Measurements from ENCODE around the gene STIM1.

Gene STIM1

DNA sequence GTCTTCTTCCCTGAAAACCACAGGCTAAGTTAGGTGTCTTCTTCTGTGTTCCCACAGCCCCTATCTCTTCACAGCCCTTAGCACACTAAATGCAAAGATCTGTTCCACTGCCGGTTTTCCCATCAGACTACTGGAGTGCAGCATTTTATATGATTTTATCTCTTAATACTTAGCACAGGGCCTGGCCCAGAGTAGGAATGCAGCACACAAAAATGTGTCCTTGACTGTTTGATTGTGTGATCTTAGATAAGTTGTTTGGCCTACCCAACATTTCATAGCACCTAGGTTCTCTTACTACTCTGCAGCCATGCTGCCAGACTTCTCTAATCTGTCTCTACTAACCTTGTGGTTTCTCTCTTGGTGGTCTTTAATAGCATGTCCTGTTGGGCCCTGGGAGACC is 185.0 kb downstream of the STIM1 start:
- Histone ChIP-seq H3K27me3 (ENCODE audit: insufficient read depth, poor library complexity, severe bottlenecking) (no peaks in the 10 kb centered on the region), H3K27ac (replicated peaks) (no peak overlapping the region), H3K4me3 (replicated peaks; ENCODE audit: insufficient read depth, low read length) (no peak overlapping the region)
- TF ChIP-seq GABPA (IDR thresholded peaks at IDR 0.05; ENCODE audit: low read depth) (no peak), POLR2AphosphoS5 (IDR thresholded peaks at IDR 0.05; ENCODE audit: low read depth) (no peak), SPI1 (IDR thresholded peaks at IDR 0.05; ENCODE audit: borderline replicate concordance, low read depth) (no peak)
- TF ChIP-seq, protein P1, sequence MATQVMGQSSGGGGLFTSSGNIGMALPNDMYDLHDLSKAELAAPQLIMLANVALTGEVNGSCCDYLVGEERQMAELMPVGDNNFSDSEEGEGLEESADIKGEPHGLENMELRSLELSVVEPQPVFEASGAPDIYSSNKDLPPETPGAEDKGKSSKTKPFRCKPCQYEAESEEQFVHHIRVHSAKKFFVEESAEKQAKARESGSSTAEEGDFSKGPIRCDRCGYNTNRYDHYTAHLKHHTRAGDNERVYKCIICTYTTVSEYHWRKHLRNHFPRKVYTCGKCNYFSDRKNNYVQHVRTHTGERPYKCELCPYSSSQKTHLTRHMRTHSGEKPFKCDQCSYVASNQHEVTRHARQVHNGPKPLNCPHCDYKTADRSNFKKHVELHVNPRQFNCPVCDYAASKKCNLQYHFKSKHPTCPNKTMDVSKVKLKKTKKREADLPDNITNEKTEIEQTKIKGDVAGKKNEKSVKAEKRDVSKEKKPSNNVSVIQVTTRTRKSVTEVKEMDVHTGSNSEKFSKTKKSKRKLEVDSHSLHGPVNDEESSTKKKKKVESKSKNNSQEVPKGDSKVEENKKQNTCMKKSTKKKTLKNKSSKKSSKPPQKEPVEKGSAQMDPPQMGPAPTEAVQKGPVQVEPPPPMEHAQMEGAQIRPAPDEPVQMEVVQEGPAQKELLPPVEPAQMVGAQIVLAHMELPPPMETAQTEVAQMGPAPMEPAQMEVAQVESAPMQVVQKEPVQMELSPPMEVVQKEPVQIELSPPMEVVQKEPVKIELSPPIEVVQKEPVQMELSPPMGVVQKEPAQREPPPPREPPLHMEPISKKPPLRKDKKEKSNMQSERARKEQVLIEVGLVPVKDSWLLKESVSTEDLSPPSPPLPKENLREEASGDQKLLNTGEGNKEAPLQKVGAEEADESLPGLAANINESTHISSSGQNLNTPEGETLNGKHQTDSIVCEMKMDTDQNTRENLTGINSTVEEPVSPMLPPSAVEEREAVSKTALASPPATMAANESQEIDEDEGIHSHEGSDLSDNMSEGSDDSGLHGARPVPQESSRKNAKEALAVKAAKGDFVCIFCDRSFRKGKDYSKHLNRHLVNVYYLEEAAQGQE (IDR thresholded peaks at IDR 0.05; ENCODE audit: insufficient replicate concordance, low read depth), result no peak
- TF ChIP-seq, protein P2, sequence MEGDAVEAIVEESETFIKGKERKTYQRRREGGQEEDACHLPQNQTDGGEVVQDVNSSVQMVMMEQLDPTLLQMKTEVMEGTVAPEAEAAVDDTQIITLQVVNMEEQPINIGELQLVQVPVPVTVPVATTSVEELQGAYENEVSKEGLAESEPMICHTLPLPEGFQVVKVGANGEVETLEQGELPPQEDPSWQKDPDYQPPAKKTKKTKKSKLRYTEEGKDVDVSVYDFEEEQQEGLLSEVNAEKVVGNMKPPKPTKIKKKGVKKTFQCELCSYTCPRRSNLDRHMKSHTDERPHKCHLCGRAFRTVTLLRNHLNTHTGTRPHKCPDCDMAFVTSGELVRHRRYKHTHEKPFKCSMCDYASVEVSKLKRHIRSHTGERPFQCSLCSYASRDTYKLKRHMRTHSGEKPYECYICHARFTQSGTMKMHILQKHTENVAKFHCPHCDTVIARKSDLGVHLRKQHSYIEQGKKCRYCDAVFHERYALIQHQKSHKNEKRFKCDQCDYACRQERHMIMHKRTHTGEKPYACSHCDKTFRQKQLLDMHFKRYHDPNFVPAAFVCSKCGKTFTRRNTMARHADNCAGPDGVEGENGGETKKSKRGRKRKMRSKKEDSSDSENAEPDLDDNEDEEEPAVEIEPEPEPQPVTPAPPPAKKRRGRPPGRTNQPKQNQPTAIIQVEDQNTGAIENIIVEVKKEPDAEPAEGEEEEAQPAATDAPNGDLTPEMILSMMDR (IDR thresholded peaks at IDR 0.05; ENCODE audit: insufficient read depth, low read length), result no peak
- no peak for DNase-seq (ENCODE audit: low read depth in 1 of 2, low spot score in 1 of 2)

- Histone ChIP-seq H3K27ac (replicated peaks) (no peak overlapping the region), H3K27me3 (ENCODE audit: insufficient read depth, poor library complexity, severe bottlenecking) (no peaks in the 10 kb centered on the region), H3K4me3 (replicated peaks; ENCODE audit: insufficient read depth, low read length) (no peak overlapping the region)
- DNase-seq (ENCODE audit: low read depth in 1 of 2, low spot score in 1 of 2), result no peak
- TF ChIP-seq GABPA (IDR thresholded peaks at IDR 0.05; ENCODE audit: low read depth), result no peak
- TF ChIP-seq POLR2AphosphoS5 (IDR thresholded peaks at IDR 0.05; ENCODE audit: low read depth), result no peak
- TF ChIP-seq SPI1 (IDR thresholded peaks at IDR 0.05; ENCODE audit: borderline replicate concordance, low read depth), result no peak
- TF ChIP-seq, protein P2 (IDR thresholded peaks at IDR 0.05; ENCODE audit: insufficient read depth, low read length), result no peak
- TF ChIP-seq, protein P1 (IDR thresholded peaks at IDR 0.05; ENCODE audit: insufficient replicate concordance, low read depth), result no peak
Observed at GRCh38 chr11:4041731-4042391, 186.4 kb downstream of the STIM1 start.

GRCh38 chr11:4044976-4045646 is 189.6 kb downstream of the STIM1 start:
- Histone ChIP-seq H3K27ac (replicated peaks) (no peak overlapping the region), H3K27me3 (ENCODE audit: insufficient read depth, poor library complexity, severe bottlenecking) (no peaks in the 10 kb centered on the region), H3K4me3 (replicated peaks; ENCODE audit: insufficient read depth, low read length) (no peak overlapping the region)
- TF ChIP-seq SPI1 (IDR thresholded peaks at IDR 0.05; ENCODE audit: borderline replicate concordance, low read depth) (no peak), GABPA (IDR thresholded peaks at IDR 0.05; ENCODE audit: low read depth) (no peak)
- TF ChIP-seq, protein P2 (IDR thresholded peaks at IDR 0.05; ENCODE audit: insufficient read depth, low read length), result no peak
- TF ChIP-seq, protein P1 (IDR thresholded peaks at IDR 0.05; ENCODE audit: insufficient replicate concordance, low read depth), result no peak
- no peak for DNase-seq (ENCODE audit: low read depth in 1 of 2, low spot score in 1 of 2)

Measured in HL-60 (cell line).